ENCODE measurements around the gene ZSWIM4.

The ZSWIM4 gene

DNA sequence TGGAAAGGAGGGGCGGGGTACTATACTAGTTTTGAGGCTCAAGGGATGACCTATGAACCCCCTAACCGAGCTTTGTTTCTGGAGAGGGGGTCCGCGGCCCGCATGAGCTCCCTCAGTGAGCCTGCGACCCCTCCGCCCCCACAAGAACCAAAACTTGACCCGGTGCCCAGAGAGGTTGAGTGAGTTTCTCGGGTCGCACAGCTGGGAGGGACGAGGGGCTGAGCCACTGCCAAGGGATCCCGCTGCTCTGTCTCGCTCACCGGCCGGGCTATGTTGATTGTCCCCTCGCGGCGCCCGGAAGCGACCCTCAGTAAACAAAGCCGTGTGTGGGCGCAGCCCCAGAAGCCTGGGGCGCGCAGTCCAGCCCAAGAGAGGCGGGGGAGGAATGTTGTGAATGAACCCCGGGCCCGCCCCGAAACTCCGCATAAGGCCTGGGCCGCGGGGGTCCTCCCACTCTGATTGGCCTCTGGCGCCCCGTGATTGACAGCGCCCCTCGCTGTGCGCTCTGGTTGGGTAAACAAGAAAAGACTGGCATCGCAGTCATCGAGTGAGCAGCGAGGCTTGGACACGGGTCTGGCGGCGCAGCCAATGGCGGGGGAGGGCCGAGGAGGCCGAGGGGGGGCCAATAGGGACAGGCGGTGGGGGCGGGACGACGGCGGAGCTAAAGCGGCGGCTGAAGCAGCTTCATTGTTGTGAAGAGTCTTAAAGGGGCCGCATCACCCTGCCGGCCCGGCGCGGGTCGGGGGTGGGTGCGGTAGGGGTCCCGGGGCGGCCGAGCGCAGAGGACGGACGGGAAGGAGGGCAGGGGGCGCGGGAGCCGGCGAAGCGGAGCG lies at the start of gene ZSWIM4:
Gene ZSWIM4, plus strand, starts transcription at position 687 of the 833 bp plus-strand sequence. CDS start 206 bp downstream, outside the sequence.
- DNase-seq (ENCODE audit: low read depth): peak; percentile 100

DNA sequence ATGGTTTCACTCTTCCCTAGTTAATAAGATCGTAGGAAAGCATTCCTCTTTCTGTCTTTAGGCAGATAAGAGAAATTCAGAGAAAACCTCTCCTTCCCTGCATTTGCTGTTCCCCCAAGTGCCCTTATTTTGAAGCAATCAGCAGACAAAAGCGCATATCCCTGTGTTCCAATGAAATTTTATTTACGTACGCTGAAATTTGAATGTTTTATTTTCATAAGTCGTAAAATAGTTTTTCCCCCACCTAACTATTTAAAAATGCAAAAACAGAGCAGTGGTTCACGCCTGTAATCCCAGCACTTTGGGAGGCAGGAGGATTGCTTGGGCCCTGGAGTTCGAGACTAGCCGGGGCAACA lies 48.2 kb upstream of the ZSWIM4 start:
- no peak for DNase-seq (ENCODE audit: low read depth)

DNA sequence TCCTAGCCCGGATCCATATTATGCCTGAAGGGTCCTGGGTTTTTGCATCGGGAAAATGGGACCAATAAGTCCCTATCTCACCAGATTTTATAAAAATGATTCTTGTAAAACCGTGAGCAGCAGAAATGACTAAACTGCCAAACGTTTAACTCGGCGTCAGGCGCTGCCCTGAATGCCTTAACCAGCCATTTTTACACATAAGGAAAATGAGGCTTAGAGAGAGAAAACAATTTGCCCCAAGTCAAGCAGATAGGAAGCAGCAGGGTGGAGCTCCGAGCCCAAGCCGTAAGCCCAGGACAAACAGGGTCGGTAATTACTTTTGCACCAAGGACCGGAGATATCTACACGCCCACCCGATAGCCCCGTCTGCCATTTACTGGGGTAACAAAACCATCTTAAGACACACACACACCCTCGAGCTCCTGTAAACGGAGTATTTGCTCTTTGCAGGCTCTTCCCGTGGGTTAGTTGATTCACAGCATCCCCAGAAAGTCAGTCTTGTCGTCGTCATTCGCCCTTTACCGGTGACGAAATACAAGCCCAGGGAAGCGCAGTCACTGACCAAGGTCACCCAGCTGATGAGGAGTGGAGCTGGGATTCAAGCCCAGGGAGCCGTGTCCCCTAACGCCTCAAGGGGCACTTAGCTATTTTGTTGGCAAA lies 46.9 kb upstream of the ZSWIM4 start:
- DNase-seq (ENCODE audit: low read depth): peak; percentile 43

DNA sequence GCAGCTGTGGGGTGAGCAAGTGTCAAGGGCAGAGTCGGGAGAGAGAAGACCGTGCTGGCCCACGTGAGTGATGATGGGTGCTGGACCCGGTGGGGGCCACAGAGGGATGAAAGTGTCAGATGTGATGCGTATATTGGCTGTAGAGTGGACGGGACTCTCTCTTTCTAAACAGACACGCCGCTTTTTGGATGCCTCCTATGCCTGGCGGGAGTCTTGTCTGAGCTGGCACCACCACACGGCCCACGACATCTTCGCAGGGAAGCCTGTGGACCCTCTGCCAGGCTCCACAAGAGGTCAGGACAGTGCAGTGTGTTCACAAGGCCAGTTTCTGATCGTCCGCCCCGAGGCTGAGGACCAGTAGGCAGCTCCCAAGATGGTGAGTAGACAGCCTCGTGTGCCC lies 43.8 kb upstream of the ZSWIM4 start:
- DNase-seq (ENCODE audit: low read depth): no peak

DNA sequence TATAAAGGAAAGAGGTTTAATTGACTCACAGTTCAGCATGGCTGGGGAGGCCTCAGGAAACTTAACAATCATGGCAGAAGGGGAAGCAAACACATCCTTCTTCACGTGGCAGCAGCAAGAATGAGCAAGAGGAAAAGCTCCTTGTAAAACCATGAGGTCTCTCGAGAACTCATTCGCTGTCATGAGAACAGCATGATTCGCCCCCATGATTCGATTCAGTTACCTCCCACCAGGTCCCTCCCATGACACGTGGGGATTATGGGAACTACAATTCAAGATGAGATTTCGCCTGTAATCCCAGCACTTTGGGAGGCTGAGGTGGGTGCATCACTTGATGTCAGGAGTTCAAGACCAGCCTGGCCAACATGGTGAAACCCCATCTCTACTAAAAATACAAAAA lies 41.6 kb upstream of the ZSWIM4 start:
- DNase-seq (ENCODE audit: low read depth): peak; percentile 40

DNA sequence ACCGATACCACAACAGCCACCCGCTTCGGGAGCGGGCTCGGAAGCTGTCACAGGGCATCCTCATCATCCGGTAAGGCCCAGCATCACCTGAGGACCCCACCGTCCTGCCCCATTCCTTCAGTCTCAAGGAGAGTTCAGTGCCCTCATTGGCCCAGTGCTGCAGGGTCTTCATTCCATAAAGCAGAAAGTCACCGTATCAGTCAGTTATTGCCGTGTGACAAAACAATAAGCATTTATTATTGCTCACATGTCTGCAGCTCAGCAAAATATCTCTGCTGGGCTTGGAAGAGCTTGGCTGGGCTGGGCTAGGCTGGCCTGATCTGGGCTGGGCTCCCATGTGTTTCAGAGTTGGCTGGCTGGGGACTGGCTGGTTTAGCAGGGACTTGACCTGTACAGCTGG lies 39.0 kb upstream of the ZSWIM4 start:
- no peak for DNase-seq (ENCODE audit: low read depth)

DNA sequence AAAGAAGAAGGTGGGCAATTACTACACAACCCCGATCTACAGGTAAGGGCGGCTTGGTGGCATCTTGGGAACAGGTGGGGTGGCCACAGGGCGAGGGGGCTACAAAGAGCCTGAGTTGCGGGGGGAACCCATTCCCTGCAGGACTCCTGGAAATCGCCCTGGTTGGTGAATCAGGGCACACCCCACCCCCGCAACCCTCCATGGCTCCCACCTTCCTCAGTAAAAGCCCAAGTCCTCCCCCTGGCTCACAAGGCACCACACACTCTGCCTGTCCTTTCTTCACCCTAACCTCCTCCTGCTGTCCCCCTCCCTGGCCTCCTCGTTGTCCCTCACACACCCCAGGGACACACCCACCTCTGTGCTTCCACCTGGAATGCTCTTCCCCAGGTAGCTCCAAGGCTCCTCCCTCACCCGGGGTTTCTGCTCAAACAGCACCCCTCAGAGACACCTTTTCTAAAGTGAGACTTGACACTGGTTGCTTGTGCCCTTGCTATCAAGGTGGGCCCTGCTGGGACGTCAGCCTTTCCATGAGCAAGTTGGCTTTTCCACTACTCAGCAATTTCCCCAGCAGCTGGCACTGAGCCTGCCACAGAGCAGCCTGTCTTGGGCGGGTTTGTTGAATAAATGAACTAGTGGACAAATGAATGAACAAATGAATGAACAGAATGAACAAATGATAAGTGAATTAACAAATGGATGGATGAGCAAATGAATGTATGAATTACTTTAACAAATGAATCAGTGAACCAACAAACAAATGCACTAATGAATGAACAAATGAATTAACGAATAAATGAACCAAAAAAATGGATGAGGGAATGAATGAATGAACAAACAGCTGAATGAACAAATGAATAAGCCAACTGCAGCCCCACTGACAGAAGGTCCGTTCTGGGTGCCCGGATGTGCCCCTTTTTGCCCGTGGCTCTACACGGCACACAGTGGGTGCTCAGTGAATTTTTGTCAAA lies 37.2 kb upstream of the ZSWIM4 start:
- DNase-seq (ENCODE audit: low read depth): no peak

DNA sequence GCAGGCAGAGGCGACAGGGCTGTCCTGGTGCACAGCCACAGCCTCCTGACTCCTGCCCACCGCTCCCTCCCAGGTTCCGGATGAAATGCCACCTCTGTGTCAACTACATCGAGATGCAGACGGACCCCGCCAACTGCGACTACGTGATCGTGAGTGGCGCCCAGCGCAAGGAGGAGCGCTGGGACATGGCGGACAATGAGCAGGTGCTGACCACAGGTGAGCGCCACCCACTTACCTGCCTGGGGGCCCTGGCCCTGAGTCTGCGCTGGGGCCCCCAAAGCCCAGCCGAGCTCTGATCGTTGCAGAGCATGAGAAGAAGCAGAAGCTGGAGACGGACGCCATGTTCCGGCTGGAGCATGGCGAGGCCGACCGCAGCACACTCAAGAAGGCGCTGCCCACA lies 36.4 kb upstream of the ZSWIM4 start:
- no peak for DNase-seq (ENCODE audit: low read depth)

DNA sequence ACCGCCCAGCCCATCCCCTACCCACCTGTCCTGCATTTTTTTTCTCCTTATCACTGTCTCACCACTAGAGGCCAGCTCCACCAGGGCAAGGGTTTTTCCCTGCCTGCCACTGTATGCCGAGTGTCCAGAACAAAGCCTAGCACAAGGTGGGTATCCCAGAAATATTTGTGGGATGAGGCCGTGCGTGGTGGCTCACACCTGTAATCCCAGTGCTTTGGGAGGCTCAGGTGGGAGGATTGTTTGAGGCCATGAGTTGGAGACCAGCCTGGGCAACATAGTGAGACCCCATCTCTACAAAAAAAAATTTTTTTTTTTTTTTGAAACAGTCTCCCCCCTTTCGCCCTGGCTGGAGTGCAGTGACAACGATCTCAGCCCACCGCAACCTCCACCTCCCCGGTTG lies 33.8 kb upstream of the ZSWIM4 start:
- DNase-seq (ENCODE audit: low read depth): no peak

DNA sequence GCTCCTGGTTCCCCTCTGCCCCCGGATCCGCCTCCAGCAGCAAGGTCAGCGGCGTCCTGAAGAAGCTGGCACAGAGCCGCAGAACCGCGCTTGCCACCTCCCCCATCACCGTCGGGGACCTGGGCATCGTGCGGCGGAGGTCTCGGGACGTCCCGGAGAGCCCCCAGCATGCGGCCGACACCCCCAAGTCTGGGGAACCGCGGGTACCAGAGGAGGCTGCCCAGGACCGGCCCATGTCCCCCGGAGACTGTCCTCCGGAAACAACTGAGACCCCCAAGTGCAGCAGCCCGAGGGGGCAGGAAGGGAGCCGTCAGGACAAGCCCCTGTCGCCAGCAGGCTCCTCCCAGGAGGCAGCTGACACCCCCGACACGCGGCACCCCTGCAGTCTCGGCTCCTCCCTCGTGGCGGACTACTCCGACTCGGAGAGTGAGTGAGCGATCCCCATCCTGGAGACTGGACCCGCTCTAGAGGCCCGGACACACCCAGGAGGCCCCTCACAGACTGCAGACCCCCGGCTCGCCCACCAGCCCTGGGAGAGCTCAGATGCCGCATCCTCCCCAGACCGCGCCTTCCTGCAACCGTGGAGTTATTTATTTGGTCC lies 32.5 kb upstream of the ZSWIM4 start:
- no peak for DNase-seq (ENCODE audit: low read depth)

DNA sequence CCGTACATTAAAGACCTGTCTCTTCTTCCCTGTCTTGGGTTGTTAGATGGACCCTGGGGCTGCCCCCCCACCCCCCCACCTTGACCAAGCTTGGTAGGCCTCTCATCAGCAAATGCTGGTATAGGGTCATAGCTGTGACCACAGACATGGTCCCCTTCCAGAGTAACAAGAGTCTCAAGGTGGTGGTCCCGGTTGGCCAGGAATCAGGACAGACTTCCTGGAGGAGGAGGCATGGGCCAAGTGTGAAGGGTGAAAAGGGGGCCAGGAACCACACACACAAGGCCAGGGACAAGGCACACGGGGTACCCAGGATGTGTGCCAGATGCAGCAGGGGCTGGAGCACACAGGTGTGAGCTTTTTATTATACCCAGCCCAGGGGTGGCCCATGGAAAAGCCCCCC lies 32.0 kb upstream of the ZSWIM4 start:
- no peak for DNase-seq (ENCODE audit: low read depth)

DNA sequence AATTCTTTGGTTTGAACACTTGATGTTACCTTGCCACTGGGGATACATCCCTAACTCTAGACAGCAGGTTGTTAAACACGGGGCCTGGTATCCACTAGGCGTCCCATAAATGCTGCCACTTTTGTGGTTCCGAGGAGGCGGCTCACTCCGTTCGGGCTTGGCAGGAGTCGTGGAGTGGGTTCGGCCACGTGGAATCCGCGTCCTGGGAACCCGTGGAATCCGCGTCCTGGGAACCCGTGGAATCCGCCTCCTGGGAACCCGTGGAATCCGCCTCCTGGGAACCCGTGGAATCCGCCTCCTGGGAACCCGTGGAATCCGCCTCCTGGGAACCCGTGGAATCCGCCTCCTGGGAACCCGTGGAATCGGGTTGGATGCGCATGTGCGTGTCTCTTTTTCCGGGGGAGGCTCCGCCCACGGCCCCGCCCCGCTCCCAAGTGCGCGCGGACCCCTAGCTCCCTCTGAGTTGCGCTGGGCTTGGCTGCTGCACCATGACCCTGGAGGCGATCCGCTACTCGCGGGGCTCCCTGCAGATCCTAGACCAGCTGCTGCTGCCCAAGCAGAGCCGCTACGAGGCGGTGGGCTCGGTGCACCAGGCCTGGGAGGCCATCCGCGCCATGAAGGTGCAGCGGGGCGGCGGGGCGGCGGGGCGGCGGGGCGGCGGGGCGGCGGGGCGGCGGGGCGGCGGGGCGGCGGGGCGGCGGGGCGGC lies 31.0 kb upstream of the ZSWIM4 start, which contains the start of gene MRI1:
Gene MRI1, plus strand, starts transcription at position 422 of the 707 bp plus-strand sequence. Its CDS starts 67 bp downstream, at position 489.
- DNase-seq (ENCODE audit: low read depth): peak; percentile 31

DNA sequence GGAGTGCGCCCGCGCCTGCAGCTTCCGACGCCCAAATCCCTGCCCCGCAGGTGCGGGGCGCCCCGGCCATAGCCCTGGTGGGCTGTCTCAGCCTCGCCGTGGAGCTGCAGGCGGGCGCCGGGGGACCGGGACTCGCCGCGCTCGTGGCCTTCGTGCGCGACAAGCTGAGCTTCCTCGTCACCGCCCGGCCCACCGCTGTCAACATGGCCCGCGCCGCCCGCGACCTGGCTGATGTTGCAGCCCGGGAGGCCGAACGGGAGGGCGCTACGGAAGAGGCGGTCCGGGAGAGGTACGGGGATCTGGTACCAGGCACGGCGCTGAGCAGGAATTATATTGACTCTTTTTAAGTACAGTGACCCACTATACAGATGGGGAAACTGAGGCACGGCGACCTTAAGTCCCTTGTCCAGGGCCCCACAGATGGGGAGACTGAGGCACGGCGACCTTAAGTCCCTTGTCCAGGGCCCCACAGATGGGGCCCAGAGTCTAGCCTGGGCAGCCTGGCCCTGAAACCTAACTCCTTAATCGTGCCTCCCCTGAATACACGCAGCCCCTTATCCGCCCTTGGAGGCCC lies 30.3 kb upstream of the ZSWIM4 start:
- DNase-seq (ENCODE audit: low read depth): no peak

DNA sequence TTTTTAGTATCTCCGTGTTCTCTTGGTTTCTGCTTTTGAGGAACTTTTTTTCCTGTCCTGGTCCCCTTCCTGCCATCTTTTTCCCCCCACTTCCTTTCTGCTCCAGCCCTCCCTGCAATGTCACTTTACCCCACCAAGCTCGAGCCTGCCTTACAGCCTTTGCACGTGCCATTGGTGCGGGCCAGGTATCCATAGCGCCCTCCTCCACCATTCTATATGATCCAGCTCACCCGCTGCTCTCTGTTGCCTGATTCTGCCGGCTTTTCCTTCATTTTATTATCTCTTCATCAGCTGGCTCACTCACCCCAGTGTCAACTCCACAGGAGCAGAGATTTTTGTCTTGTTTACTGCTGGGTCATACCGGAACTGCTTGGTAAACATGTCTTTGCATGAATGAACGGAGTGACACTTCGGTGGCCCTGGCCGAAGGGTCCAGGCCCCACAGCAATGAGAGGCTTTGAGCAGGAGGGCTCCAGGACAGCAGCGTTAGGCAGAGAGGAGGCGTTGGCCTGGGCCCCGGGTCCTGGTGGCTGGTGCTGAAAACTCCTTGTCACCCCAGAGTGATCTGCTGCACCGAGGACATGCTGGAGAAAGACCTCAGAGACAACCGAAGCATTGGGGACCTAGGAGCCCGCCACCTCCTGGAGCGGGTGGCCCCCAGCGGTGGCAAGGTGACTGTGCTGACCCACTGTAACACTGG lies 29.7 kb upstream of the ZSWIM4 start:
- DNase-seq (ENCODE audit: low read depth): no peak

DNA sequence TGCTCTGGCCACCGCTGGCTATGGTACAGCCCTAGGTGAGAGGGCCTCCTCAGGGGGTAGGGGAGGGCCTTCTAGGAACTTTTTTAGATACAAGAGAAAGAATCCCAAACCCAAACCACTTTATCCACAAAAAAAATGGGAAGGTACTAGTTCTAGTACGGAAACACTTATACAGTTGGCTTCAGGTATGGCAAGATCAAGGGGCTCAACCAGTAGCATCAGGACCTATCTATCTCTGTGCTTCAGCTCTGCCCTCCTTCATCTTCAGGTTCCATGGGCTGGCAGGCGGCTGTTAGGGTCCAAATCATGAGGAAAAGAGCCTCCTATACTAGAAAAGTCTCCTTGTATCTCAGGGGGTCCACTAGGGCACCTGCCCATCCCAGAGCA lies 29.2 kb upstream of the ZSWIM4 start:
- DNase-seq (ENCODE audit: low read depth): no peak

DNA sequence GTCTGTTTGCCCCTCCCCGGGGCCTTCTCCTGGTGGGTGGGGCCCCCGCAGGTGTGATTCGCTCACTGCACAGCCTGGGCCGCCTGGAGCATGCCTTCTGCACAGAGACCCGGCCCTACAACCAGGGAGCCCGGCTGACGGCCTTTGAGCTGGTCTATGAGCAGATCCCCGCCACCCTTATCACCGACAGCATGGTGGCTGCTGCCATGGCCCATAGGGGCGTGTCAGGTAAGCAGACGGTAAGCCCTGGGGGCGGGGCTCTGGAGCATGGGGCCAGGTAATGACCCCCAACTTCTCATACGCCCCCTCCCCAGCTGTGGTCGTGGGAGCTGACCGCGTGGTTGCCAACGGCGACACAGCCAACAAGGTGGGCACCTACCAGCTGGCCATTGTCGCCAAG lies 26.7 kb upstream of the ZSWIM4 start:
- DNase-seq (ENCODE audit: low read depth): no peak

DNA sequence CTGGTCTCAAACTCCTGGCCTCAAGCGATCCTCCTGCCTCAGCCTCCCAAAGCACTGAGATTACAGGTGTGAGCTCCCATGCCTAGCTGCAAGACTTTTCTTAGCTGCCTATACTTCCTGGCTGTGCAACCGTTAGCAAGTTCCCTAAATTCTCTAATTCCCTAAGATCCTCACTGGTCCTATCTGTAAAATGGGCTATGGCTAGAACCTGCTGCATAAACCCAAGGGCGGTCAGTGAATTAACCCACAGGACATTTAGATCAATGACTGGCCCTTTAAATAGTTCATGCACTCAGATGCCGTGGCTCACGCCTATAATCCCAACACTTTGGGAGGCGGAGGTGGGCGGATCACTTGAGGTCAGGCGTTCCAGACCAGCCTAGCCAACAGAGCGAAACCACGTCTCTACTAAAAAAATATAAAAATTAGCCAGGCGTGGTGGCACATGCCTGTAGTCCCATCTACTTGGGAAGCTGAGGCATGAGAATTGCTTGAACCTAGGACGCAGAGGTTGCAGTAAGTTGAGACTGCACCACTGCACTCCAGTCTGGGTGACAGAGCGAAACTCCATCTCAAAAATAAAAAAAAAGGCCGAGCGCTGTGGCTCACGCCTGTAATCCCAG lies 25.1 kb upstream of the ZSWIM4 start:
- DNase-seq (ENCODE audit: low read depth): no peak

DNA sequence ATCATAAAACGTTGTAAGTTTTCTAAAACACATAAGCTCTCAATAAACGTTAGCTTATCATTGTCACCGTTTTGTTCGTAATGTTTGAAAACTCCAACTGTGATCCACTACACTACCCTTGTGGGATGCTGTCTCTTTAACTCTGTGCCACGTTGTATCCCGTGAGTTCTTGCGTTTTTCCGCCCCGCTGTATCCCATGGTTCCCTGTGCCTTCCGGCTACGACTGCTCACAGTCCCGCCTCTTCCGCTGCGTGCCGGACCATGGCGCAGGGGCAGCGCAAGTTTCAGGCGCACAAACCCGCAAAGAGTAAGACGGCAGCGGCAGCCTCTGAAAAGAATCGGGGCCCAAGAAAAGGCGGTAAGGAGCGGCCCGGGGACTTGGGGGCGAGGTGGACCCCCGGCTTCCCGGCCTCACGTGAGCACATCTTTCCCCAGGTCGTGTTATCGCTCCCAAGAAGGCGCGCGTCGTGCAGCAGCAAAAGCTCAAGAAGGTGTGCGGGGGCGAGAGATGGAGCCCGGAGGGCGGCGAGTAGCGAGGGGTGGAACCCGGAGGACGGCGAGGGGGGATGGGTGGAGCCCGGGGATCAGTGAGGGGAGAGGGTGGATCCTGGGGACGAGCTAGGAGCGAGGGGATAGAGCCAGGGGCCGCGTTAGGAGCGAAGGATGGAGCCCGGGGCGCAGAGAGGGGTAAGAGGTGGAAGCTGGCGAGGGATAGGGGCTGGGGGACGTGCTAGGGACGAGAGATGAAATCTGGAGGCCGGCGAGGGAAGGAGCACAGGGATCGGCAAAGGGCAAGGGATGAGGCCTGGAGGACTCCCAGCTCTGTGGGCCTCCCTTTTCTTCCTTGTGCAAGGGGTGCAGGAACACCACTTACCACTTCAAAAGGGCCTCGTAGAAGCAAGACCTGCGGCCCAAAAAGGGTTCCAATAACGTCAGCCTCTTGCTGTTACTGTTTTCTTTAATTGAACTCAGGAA lies 20.7 kb upstream of the ZSWIM4 start, which contains the start of gene C19orf53:
Gene C19orf53, plus strand, starts transcription at position 240 of the 975 bp plus-strand sequence. Its CDS starts 22 bp downstream, at position 262.
- DNase-seq (ENCODE audit: low read depth): peak; percentile 91

All from stromal cell of bone marrow (primary cell).